ENCODE data around the gene SLFN5.
"Not testable (repeated sequence)": the region's sequence is repeated elsewhere in the genome, so short reads cannot be mapped to it uniquely, and the experiment has no call there.

DNA sequence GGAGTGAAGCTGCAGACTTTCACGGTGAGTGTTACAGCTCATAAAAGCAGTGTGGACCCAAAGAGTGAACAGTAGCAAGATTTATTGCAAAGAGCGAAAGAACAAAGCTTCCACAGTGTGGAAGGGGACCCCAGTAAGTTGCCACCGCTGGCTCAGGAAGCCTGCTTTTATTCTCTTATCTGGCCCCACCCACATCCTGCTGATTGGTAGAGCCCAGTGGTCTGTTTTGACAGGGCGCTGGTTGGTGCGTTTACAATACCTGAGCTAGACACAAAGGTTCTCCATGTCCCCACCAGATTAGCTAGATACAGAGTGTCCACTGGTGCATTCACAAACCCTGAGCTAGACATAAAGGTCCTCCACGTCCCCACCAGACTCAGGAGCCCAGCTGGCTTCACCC, 35.6 kb downstream of the SLFN5 start:
- TF ChIP-seq SRSF9 (IDR thresholded peaks at IDR 0.05; ENCODE audit: borderline replicate concordance, insufficient read depth, low read depth, low read length, poor library complexity, severe bottlenecking); SIN3A (IDR thresholded peaks at IDR 0.05; ENCODE audit: borderline replicate concordance, low read depth, low read length); ZNF138 (CRISPR knock-in tag; IDR thresholded peaks at IDR 0.05; ENCODE audit: low read depth); POLR2G (IDR thresholded peaks at IDR 0.05; ENCODE audit: low read depth, low read length); MED1 (CRISPR knock-in tag; IDR thresholded peaks at IDR 0.05); ZBTB1 (CRISPR knock-in tag; IDR thresholded peaks at IDR 0.05; ENCODE audit: borderline replicate concordance); SUZ12 (IDR thresholded peaks at IDR 0.05; ENCODE audit: low read depth, low read length); MEF2D (CRISPR knock-in tag; IDR thresholded peaks at IDR 0.05): not testable (repeated sequence)
